Measurements from ENCODE around the gene TRIM42.

The TRIM42 gene

GRCh38 chr3:140677764-140678163 lies at the start of gene TRIM42:
TRIM42 (plus strand) TSS chr3:140678064; CDS start chr3:140678230, 166 bp downstream.
- DNase-seq = no peak
- TF ChIP-seq GATA1 (IDR thresholded peaks at IDR 0.05; ENCODE audit: low read depth, low read length) = no peak

- no peak for TF ChIP-seq POLR2A (IDR thresholded peaks at IDR 0.05; ENCODE audit: low read length)
- no peak for TF ChIP-seq GATA1 (IDR thresholded peaks at IDR 0.05; ENCODE audit: low read depth, low read length)
- no peak for DNase-seq
Observed at GRCh38 chr3:140628606-140629005, 49.3 kb upstream of the TRIM42 start.

GRCh38 chr3:140629357-140630137 lies 48.3 kb upstream of the TRIM42 start:
- no peak for TF ChIP-seq POLR2A (IDR thresholded peaks at IDR 0.05; ENCODE audit: low read length)
- no peak for TF ChIP-seq GATA1 (IDR thresholded peaks at IDR 0.05; ENCODE audit: low read depth, low read length)
- no peak for DNase-seq

GRCh38 chr3:140630366-140630765 lies 47.5 kb upstream of the TRIM42 start:
- no peak for DNase-seq
- TF ChIP-seq GATA1 (IDR thresholded peaks at IDR 0.05; ENCODE audit: low read depth, low read length) = no peak
- TF ChIP-seq POLR2A (IDR thresholded peaks at IDR 0.05; ENCODE audit: low read length) = no peak

GRCh38 chr3:140630866-140631265 lies 47.0 kb upstream of the TRIM42 start:
- no peak for TF ChIP-seq GATA1 (IDR thresholded peaks at IDR 0.05; ENCODE audit: low read depth, low read length)
- no peak for TF ChIP-seq POLR2A (IDR thresholded peaks at IDR 0.05; ENCODE audit: low read length)
- DNase-seq = no peak

GRCh38 chr3:140635276-140635675 lies 42.6 kb upstream of the TRIM42 start:
- DNase-seq = no peak
- TF ChIP-seq GATA1 (IDR thresholded peaks at IDR 0.05; ENCODE audit: low read depth, low read length) (no peak), POLR2A (IDR thresholded peaks at IDR 0.05; ENCODE audit: low read length) (no peak)

GRCh38 chr3:140636406-140637138 lies 41.3 kb upstream of the TRIM42 start:
- no peak for DNase-seq
- no peak for TF ChIP-seq POLR2A (IDR thresholded peaks at IDR 0.05; ENCODE audit: low read length)
- no peak for TF ChIP-seq GATA1 (IDR thresholded peaks at IDR 0.05; ENCODE audit: low read depth, low read length)

GRCh38 chr3:140651287-140651686 lies 26.6 kb upstream of the TRIM42 start:
- TF ChIP-seq POLR2A (IDR thresholded peaks at IDR 0.05; ENCODE audit: low read length) (no peak), GATA1 (IDR thresholded peaks at IDR 0.05; ENCODE audit: low read depth, low read length) (no peak)
- DNase-seq = no peak

GRCh38 chr3:140655678-140656077 lies 22.2 kb upstream of the TRIM42 start:
- TF ChIP-seq GATA1 (IDR thresholded peaks at IDR 0.05; ENCODE audit: low read depth, low read length) (no peak), POLR2A (IDR thresholded peaks at IDR 0.05; ENCODE audit: low read length) (no peak)
- DNase-seq = no peak

- no peak for DNase-seq
- no peak for TF ChIP-seq GATA1 (IDR thresholded peaks at IDR 0.05; ENCODE audit: low read depth, low read length)
- no peak for TF ChIP-seq POLR2A (IDR thresholded peaks at IDR 0.05; ENCODE audit: low read length)
Observed at GRCh38 chr3:140664111-140664510, 13.8 kb upstream of the TRIM42 start.

- TF ChIP-seq GATA1 (IDR thresholded peaks at IDR 0.05; ENCODE audit: low read depth, low read length) (no peak), POLR2A (IDR thresholded peaks at IDR 0.05; ENCODE audit: low read length) (no peak)
- DNase-seq = no peak
Observed at GRCh38 chr3:140682586-140682985, 4.7 kb downstream of the TRIM42 start.

GRCh38 chr3:140686128-140686527 lies 8.3 kb downstream of the TRIM42 start:
- no peak for DNase-seq
- TF ChIP-seq GATA1 (IDR thresholded peaks at IDR 0.05; ENCODE audit: low read depth, low read length) = no peak
- no peak for TF ChIP-seq POLR2A (IDR thresholded peaks at IDR 0.05; ENCODE audit: low read length)

- TF ChIP-seq GATA1 (IDR thresholded peaks at IDR 0.05; ENCODE audit: low read depth, low read length) (no peak), POLR2A (IDR thresholded peaks at IDR 0.05; ENCODE audit: low read length) (no peak)
- no peak for DNase-seq
Observed at GRCh38 chr3:140686948-140687347, 9.1 kb downstream of the TRIM42 start.

- no peak for DNase-seq
- no peak for TF ChIP-seq GATA1 (IDR thresholded peaks at IDR 0.05; ENCODE audit: low read depth, low read length)
- TF ChIP-seq POLR2A (IDR thresholded peaks at IDR 0.05; ENCODE audit: low read length) = no peak
Observed at GRCh38 chr3:140695361-140696061, 17.6 kb downstream of the TRIM42 start.
